ENCODE data around the gene DBF4B.

Gene DBF4B

DNA sequence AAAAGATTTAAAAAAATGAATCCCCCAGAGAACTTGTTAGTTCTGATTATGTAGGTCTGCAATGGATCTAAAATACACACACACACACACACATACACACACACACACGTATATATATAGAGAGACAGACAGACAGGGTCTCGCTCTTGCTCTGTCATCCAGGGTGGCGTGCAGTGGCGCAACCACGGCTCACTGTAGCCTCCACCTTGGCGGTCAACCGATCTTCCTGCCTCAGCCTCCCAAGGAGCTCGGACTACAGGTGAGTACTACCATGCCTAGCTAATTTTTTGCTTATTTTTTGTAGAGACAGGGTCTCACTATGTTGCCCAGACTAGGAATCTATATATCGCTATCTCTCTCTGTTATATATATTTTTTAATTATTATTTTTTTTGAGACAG, 88.3 kb downstream of the DBF4B start:
- DNase-seq (ENCODE audit: low read depth in 4 of 4, low spot score in 1 of 4): no peak

DNA sequence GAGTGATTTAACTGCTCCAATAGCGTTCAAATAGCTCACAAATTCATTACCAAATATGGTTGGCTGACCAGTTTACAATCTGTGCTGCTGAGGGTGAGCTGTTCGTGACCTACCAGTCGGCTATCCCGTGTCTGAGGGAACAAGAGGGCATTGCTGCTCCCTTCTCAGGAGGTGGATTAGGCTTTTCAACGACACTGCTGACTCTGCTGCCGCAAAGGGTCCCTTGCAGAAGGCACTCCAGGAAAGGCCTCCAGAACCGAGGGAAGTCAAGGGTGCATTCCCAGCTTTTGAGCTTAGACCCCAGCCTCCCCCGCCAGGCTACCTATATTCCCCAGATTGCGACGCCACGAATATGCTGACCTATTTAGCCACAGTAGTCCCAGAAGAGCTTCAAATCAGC, 89.3 kb downstream of the DBF4B start:
- no peak for DNase-seq (ENCODE audit: low read depth in 4 of 4, low spot score in 1 of 4)

GRCh38 chr17:44798356-44798755, 89.9 kb downstream of the DBF4B start:
- DNase-seq (ENCODE audit: low read depth in 4 of 4, low spot score in 1 of 4): no peak
